NCI-H1092 treated with DMSO at 0.1 percent for 48 hours (cell line): ENCODE measurements around the gene NPAS2.

Experiments
- DNase-seq: peaks from one replicate; lab custom pipeline; 2025; lab: John Stamatoyannopoulos, UW

Gene NPAS2

GRCh38 chr2:100819370-100820272 is at the start of gene NPAS2:
Gene NPAS2 (plus strand): TSS chr2:100820139. CDS start chr2:100904755, 84,616 bp downstream.
- DNase-seq: no peak

GRCh38 chr2:100771125-100771524 is 48.8 kb upstream of the NPAS2 start:
- DNase-seq: no peak

- no peak for DNase-seq
Observed at GRCh38 chr2:100773538-100773937, 46.4 kb upstream of the NPAS2 start.

- no peak for DNase-seq
Observed at GRCh38 chr2:100776445-100776844, 43.5 kb upstream of the NPAS2 start.

GRCh38 chr2:100778637-100779450 is 41.1 kb upstream of the NPAS2 start:
- no peak for DNase-seq

- DNase-seq: no peak
Observed at GRCh38 chr2:100779908-100780202, 40.1 kb upstream of the NPAS2 start.

GRCh38 chr2:100780203-100781008 is 39.5 kb upstream of the NPAS2 start:
- DNase-seq: no peak

- no peak for DNase-seq
Observed at GRCh38 chr2:100781009-100781325, 39.0 kb upstream of the NPAS2 start.

- DNase-seq: no peak
Observed at GRCh38 chr2:100781523-100782379, 38.2 kb upstream of the NPAS2 start.

- DNase-seq: no peak
Observed at GRCh38 chr2:100782380-100782878, 37.5 kb upstream of the NPAS2 start.

GRCh38 chr2:100783987-100784386 is 36.0 kb upstream of the NPAS2 start:
- DNase-seq: no peak

- DNase-seq: no peak
Observed at GRCh38 chr2:100784681-100785080, 35.3 kb upstream of the NPAS2 start.

GRCh38 chr2:100785626-100786296 is 34.2 kb upstream of the NPAS2 start:
- DNase-seq: no peak

GRCh38 chr2:100786297-100786658 is 33.7 kb upstream of the NPAS2 start:
- no peak for DNase-seq

- DNase-seq: no peak
Observed at GRCh38 chr2:100786985-100787384, 33.0 kb upstream of the NPAS2 start.

- DNase-seq: no peak
Observed at GRCh38 chr2:100789361-100789760, 30.6 kb upstream of the NPAS2 start.

- no peak for DNase-seq
Observed at GRCh38 chr2:100791294-100791935, 28.5 kb upstream of the NPAS2 start.

GRCh38 chr2:100791936-100792308 is 28.0 kb upstream of the NPAS2 start:
- DNase-seq: no peak

GRCh38 chr2:100793220-100793619 is 26.7 kb upstream of the NPAS2 start:
- no peak for DNase-seq

GRCh38 chr2:100793982-100794381 is 26.0 kb upstream of the NPAS2 start:
- no peak for DNase-seq
